ENCODE results near the gene ATF4. TPM values are rescaled to one million over a fixed set of nuclear protein-coding genes. Genes with fewer than 3 reads are reported as not detected.

Gene ATF4
- total RNA-seq, 1 donor from 2014 or later, result 315 TPM

DNA sequence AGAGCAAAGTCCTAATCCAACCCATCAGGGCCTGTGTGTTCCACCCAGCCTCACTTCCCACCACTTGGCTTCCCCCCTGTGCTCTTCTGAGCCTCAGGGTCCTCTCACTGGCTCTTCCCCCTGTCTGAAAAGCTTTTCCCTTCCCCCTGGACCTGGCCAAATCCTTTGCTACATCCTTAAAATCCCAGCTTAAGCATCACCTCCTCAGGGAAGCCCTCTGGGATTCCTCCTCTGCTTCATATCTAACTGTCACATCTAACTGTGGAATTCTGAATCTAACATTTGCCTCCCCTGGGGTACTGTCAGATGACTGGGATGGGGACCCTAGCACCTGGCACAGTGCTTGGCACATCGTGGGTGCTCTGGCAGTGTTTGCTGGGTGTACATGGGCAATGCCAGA lies 51.2 kb downstream of the ATF4 start:
- Mint-ChIP-seq H3K27me3 (peaks cover 10% of the 10 kb centered on the region), H3K4me1 (ENCODE audit: unreplicated experiment) (no peaks in the 10 kb centered on the region), H3K9me3 (no peaks in the 10 kb centered on the region), H3K36me3 (no peaks in the 10 kb centered on the region), H3K27ac (no peak overlapping the region), H3K4me3 (no peak overlapping the region)
- TF ChIP-seq, protein P1, sequence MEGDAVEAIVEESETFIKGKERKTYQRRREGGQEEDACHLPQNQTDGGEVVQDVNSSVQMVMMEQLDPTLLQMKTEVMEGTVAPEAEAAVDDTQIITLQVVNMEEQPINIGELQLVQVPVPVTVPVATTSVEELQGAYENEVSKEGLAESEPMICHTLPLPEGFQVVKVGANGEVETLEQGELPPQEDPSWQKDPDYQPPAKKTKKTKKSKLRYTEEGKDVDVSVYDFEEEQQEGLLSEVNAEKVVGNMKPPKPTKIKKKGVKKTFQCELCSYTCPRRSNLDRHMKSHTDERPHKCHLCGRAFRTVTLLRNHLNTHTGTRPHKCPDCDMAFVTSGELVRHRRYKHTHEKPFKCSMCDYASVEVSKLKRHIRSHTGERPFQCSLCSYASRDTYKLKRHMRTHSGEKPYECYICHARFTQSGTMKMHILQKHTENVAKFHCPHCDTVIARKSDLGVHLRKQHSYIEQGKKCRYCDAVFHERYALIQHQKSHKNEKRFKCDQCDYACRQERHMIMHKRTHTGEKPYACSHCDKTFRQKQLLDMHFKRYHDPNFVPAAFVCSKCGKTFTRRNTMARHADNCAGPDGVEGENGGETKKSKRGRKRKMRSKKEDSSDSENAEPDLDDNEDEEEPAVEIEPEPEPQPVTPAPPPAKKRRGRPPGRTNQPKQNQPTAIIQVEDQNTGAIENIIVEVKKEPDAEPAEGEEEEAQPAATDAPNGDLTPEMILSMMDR (conservative IDR thresholded peaks at IDR 0.05), result no peak
- no peak for DNase-seq (ENCODE audit: extremely low spot score, unreplicated experiment)

Other genes starting within 250 kb of the ATF4 start
- gene RPL3, start 200.9 kb upstream of the ATF4 start, total RNA-seq (ENCODE audit: low replicate concordance), result 2,337 and 2,431 TPM in 2 replicates
- 41.4 and 47.9 TPM in 2 replicates for gene SYNGR1, start 170.6 kb upstream of the ATF4 start, total RNA-seq (ENCODE audit: low replicate concordance)
- 26.0 and 31.0 TPM in 2 replicates for gene TAB1, start 120.8 kb upstream of the ATF4 start, total RNA-seq (ENCODE audit: low replicate concordance)
- 47.0 and 115 TPM in 2 replicates for gene MGAT3, start 63.5 kb upstream of the ATF4 start, total RNA-seq (ENCODE audit: low replicate concordance)
- 35.0 and 35.5 TPM in 2 replicates for gene MIEF1, start 18.3 kb upstream of the ATF4 start, total RNA-seq (ENCODE audit: low replicate concordance)
- gene RPS19BP1, start 12.2 kb downstream of the ATF4 start, total RNA-seq (ENCODE audit: low replicate concordance), result 52.3 and 59.1 TPM in 2 replicates
- gene CACNA1I, start 50.2 kb downstream of the ATF4 start, total RNA-seq (ENCODE audit: low replicate concordance), result 0.60 and 1.1 TPM in 2 replicates